HepG2 (cell line): Measurements from ENCODE around the gene SEBOX. TPM values are rescaled to one million over a fixed set of nuclear protein-coding genes. Genes with fewer than 3 reads are reported as not detected.

Source experiments
- ATRX ChIP-seq: sonication (generic); formaldehyde crosslinking; IDR thresholded peaks from 2 replicates; pipeline ENCODE4 v1.4.0; 2020; ENCODE audit warnings: missing genetic modification reagents, borderline replicate concordance
- BRCA1 ChIP-seq: sonication (generic); formaldehyde crosslinking; IDR thresholded peaks from 2 replicates; pipeline ENCODE4 v1.4.0; 2020; ENCODE audit warnings: missing genetic modification reagents
- HDAC6 ChIP-seq: fragments of 200-600 bp; sonication (generic); IDR thresholded peaks from 2 replicates; pipeline ENCODE4 v1.7.0; 2017; ENCODE audit warnings: mild to moderate bottlenecking, antibody characterized with exemption, low read length, low read depth
- KLF15 ChIP-seq: sonication (generic); formaldehyde crosslinking; IDR thresholded peaks from 2 replicates; pipeline ENCODE4 v1.8.1; 2023; ENCODE audit warnings: borderline replicate concordance, mild to moderate bottlenecking, inconsistent platforms, missing genetic modification reagents, mixed read lengths
- LCORL ChIP-seq, 2 experiments: fragments of 450-650 bp in 1 of 2; sonication (generic) in 1 of 2; formaldehyde crosslinking in 1 of 2; IDR thresholded peaks; 2 replicates each; pipeline versions ENCODE4 v1.5.0 to v1.6.1; 2017 to 2020; ENCODE audit warnings: antibody characterized with exemption in 1 of 2, missing genetic modification reagents in 1 of 2
- MAZ ChIP-seq, 2 experiments: sonication (generic) in 1 of 2; formaldehyde crosslinking in 1 of 2; IDR thresholded peaks; 2 replicates each; pipeline versions ENCODE4 v1.5.0 to v1.6.1; 2012 to 2020; ENCODE audit warnings: low read depth in 2 of 2, mild to moderate bottlenecking in 2 of 2, borderline replicate concordance in 1 of 2, improper control_type of control experiment in 1 of 2, low read length in 1 of 2, missing genetic modification reagents in 1 of 2, moderate library complexity in 1 of 2
- MIXL1 ChIP-seq: IDR thresholded peaks from 2 replicates; pipeline ENCODE4 v1.6.1; 2016
- NFRKB ChIP-seq: fragments of 450-650 bp; IDR thresholded peaks from 2 replicates; pipeline ENCODE4 v1.6.1; 2017
- ZFP41 ChIP-seq: sonication (generic); formaldehyde crosslinking; IDR thresholded peaks from 2 replicates; pipeline ENCODE4 v1.4.0; 2020; ENCODE audit warnings: mild to moderate bottlenecking, missing genetic modification reagents, borderline replicate concordance
- ZFX ChIP-seq: sonication (generic); formaldehyde crosslinking; IDR thresholded peaks from 2 replicates; pipeline ENCODE4 v1.4.0; 2020; ENCODE audit warnings: mild to moderate bottlenecking, low read depth, missing genetic modification reagents, moderate library complexity
- ZNF10 ChIP-seq: sonication (generic); formaldehyde crosslinking; IDR thresholded peaks from 2 replicates; pipeline ENCODE4 v1.4.0; 2020; ENCODE audit warnings: mild to moderate bottlenecking, low read depth, missing genetic modification reagents, borderline replicate concordance
- ZNF24 ChIP-seq: fragments of 450-650 bp; IDR thresholded peaks from 2 replicates; pipeline ENCODE4 v1.6.1; 2017; ENCODE audit warnings: antibody characterized with exemption, mild to moderate bottlenecking
- polyA plus RNA-seq, 8 experiments: library from polyadenylated mRNA; depleted of rRNA in 3 of 8; stranded (reverse) in 7 of 8; unstranded in 1 of 8; fragments of >200 nt; fragmentation: Illumina TruSeq in 4 of 8; extraction: Trizol in 4 of 8; gene quantifications; 2 replicates each; pipeline versions ENCODE4 v1.2.1 to v1.2.3, GENCODE V29; 2011 to 2016; ENCODE audit warnings: low read depth in 4 of 8, missing spikeins in 1 of 8, mixed read lengths in 1 of 8; ENCODE audit not compliant: insufficient read depth in 1 of 8
- total RNA-seq, 5 experiments: library from RNA; depleted of rRNA; stranded (reverse); fragments of >200 nt; fragmentation: Illumina TruSeq; extraction: Trizol; gene quantifications; 2 replicates each; pipeline ENCODE4 v1.2.3, GENCODE V29; 2016; ENCODE audit warnings: low read depth in 1 of 5
- TF ChIP-seq, protein P1 (sequence below): sonication (generic); formaldehyde crosslinking; IDR thresholded peaks from 2 replicates; pipeline ENCODE4 v1.5.0; 2020; ENCODE audit warnings: mild to moderate bottlenecking, missing genetic modification reagents, borderline replicate concordance
- TF ChIP-seq, protein P2 (sequence below): sonication (generic); formaldehyde crosslinking; conservative IDR thresholded peaks from 2 replicates; pipeline ENCODE4 v1.4.0; 2020; ENCODE audit warnings: missing genetic modification reagents

Gene SEBOX
- total and polyA plus RNA-seq, 2 of the 13 experiments (the other 11 are each of a cell fraction or from before 2014, with no cell fraction given) = not detected

DNA sequence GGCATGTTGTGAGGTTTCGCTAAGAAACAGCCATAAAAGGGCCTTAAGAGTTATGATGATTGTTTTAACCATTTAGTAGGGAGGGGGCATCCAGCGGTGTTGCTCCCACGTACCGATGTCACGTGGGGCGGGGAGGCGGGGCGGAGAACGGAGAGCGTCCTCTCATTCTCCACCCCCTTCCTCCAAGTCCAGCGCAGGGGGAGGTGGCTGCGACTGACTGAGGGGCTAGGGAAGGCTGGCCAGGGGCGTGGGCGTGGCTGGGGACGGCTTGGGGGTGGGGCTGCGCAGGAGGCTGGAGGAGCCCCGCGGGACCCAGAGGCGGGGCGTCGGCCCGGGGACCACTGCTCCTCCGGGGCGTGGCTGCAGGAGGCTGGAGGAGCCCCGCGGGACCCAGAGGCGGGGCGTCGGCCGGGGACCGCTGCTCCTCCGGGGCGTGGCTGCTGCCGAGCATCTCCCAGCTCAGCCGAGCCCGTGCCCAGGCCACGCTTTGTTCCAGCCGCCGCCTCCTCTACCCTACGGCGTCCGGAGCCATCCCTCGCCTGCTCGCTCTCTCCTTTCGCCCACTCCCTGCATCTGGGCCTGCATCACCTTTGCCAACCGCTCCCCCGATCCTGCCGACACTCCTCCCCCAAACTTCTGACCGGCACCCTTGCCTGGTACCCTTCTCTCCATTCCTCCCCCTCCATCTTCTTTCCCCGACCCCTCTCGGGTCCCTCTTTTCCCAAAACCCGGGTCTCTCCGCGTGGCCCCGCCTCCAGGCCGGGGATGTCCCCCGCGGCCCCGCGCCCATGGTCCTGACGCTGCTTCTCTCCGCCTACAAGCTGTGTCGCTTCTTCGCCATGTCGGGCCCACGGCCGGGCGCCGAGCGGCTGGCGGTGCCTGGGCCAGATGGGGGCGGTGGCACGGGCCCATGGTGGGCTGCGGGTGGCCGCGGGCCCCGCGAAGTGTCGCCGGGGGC, 6.5 kb upstream of the SEBOX start, which contains the start of gene SARM1 (continued):
- TF ChIP-seq, protein P1, sequence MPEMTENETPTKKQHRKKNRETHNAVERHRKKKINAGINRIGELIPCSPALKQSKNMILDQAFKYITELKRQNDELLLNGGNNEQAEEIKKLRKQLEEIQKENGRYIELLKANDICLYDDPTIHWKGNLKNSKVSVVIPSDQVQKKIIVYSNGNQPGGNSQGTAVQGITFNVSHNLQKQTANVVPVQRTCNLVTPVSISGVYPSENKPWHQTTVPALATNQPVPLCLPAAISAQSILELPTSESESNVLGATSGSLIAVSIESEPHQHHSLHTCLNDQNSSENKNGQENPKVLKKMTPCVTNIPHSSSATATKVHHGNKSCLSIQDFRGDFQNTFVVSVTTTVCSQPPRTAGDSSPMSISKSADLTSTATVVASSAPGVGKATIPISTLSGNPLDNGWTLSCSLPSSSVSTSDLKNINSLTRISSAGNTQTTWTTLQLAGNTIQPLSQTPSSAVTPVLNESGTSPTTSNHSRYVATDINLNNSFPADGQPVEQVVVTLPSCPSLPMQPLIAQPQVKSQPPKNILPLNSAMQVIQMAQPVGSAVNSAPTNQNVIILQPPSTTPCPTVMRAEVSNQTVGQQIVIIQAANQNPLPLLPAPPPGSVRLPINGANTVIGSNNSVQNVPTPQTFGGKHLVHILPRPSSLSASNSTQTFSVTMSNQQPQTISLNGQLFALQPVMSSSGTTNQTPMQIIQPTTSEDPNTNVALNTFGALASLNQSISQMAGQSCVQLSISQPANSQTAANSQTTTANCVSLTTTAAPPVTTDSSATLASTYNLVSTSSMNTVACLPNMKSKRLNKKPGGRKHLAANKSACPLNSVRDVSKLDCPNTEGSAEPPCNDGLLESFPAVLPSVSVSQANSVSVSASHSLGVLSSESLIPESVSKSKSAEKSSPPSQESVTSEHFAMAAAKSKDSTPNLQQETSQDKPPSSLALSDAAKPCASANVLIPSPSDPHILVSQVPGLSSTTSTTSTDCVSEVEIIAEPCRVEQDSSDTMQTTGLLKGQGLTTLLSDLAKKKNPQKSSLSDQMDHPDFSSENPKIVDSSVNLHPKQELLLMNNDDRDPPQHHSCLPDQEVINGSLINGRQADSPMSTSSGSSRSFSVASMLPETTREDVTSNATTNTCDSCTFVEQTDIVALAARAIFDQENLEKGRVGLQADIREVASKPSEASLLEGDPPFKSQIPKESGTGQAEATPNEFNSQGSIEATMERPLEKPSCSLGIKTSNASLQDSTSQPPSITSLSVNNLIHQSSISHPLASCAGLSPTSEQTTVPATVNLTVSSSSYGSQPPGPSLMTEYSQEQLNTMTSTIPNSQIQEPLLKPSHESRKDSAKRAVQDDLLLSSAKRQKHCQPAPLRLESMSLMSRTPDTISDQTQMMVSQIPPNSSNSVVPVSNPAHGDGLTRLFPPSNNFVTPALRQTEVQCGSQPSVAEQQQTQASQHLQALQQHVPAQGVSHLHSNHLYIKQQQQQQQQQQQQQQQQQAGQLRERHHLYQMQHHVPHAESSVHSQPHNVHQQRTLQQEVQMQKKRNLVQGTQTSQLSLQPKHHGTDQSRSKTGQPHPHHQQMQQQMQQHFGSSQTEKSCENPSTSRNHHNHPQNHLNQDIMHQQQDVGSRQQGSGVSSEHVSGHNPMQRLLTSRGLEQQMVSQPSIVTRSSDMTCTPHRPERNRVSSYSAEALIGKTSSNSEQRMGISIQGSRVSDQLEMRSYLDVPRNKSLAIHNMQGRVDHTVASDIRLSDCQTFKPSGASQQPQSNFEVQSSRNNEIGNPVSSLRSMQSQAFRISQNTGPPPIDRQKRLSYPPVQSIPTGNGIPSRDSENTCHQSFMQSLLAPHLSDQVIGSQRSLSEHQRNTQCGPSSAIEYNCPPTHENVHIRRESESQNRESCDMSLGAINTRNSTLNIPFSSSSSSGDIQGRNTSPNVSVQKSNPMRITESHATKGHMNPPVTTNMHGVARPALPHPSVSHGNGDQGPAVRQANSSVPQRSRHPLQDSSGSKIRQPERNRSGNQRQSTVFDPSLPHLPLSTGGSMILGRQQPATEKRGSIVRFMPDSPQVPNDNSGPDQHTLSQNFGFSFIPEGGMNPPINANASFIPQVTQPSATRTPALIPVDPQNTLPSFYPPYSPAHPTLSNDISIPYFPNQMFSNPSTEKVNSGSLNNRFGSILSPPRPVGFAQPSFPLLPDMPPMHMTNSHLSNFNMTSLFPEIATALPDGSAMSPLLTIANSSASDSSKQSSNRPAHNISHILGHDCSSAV (CRISPR knock-in tag) = no peak
- no peak for TF ChIP-seq LCORL (IDR thresholded peaks at IDR 0.05)
- TF ChIP-seq LCORL (CRISPR knock-in tag; IDR thresholded peaks at IDR 0.05) = 0 out of 2 replicates have a peak, but pooled peaks have one; percentile 33
- no peak for TF ChIP-seq ZNF24
- TF ChIP-seq HDAC6 = no peak
- no peak for TF ChIP-seq BRCA1 (CRISPR knock-in tag)
- TF ChIP-seq KLF15 = no peak
- TF ChIP-seq MAZ (IDR thresholded peaks at IDR 0.05; ENCODE audit: borderline replicate concordance, low read depth, low read length) = no peak
- peak; percentile 83 for TF ChIP-seq MAZ (CRISPR knock-in tag; IDR thresholded peaks at IDR 0.05; ENCODE audit: low read depth)
- TF ChIP-seq, protein P2, sequence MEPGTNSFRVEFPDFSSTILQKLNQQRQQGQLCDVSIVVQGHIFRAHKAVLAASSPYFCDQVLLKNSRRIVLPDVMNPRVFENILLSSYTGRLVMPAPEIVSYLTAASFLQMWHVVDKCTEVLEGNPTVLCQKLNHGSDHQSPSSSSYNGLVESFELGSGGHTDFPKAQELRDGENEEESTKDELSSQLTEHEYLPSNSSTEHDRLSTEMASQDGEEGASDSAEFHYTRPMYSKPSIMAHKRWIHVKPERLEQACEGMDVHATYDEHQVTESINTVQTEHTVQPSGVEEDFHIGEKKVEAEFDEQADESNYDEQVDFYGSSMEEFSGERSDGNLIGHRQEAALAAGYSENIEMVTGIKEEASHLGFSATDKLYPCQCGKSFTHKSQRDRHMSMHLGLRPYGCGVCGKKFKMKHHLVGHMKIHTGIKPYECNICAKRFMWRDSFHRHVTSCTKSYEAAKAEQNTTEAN (CRISPR knock-in tag) = no peak
- TF ChIP-seq ZNF10 = no peak
- TF ChIP-seq ATRX (CRISPR knock-in tag) = no peak
- TF ChIP-seq MIXL1 (CRISPR knock-in tag) = no peak
- TF ChIP-seq ZFP41 = no peak
- TF ChIP-seq ZFX (CRISPR knock-in tag) = no peak
- TF ChIP-seq NFRKB = no peak
